ENCODE results near the gene MYBPC2.
"Not testable (repeated sequence)": the region's sequence is repeated elsewhere in the genome, so short reads cannot be mapped to it uniquely, and the experiment has no call there.

Gene MYBPC2

DNA sequence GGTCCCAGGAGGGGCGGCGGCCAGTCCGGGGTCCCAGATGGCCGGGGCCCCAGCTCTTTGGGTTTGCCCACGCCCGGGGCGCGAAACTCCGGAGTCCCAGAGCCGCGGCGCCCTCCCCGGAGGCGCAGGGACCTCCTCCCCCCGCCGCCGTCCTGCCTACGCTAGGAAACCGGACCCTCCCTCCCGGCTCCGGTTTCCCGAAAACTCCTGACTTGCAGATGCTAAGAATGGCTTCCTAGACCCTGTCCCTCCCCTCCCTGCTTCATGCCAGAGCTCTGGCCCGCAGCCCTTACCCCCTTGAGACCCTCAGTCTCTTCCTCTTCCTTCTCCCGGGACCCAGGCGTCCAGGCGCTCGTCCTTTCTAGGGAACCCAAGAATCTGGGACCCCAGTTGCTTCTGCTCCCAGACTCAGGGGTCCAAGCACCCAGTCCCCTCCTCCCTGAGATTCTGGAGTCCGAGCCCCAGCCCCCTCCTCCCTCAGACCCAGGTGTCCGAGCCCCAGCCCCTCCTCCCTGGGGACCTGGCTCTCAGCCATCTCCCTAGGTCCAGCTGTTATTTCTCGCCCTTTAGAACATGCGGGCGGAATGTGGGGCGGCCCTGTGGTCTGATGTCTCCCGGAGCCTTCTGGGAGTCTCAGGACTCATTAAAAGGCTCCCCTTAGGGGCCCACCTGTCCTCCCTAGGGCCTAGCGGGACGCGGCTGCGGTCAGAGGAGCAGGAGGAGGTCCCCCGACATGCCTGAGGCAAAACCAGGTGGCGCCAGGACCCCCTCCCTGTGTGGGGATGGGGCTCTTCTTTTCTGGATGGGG, at the start of gene MYBPC2:
TSS of gene MYBPC2 (plus strand) at position 672 of the 808 bp plus-strand sequence. CDS start at position 734, 62 bp downstream.
- DNase-seq (ENCODE audit: extremely low read depth in 1 of 2, low read depth in 1 of 2), result no peak

DNA sequence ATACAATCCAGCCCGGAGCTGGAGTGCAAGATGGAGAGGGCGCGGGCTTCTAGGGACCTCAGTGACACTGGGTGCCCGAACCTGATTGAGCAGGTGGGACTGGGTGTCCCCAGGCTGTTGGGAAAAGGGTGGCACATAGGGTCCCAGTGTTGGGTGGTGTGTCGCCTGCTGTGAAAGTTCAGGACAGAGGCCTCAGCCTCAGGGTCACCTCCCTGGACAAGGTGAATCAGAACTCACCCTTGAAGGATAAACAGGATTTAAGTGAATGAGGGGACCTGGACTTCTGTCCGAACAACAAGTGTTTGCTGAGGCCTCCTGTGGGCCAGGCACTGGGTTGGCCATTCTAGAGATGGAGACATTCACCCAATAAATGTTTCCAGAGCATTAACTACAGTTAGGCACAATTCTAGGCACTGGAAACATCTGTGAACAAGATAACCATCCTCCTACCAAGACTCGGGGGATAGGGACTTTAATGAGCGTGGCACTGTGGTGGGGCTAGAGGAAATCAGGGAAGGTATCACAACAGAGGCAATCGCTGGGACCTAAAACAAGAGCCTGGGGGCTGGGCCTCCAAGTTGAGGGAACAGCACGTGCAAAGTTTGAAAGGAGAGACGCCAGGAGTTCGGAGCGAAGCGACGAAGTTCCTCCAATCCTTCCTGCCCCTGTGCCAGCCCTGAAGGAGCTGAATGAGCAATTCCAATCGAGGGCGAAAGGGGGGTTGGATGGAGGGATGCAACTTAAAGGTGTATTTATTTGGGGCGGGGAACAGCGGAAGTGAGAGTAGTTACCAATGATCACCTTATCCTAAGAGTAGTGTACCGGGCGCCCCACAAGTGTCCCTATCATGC, 49.5 kb upstream of the MYBPC2 start:
- DNase-seq (ENCODE audit: extremely low read depth in 1 of 2, low read depth in 1 of 2), result no peak

GRCh38 chr19:50383852-50384684, 48.6 kb upstream of the MYBPC2 start, which contains the start of gene POLD1:
Gene POLD1, plus strand, starts transcription at chr19:50384347. Its CDS starts 14,505 bp downstream, at chr19:50398852.
- DNase-seq (ENCODE audit: extremely low read depth in 1 of 2, low read depth in 1 of 2), result peak; percentile 96 to 98

- no peak for DNase-seq (ENCODE audit: extremely low read depth in 1 of 2, low read depth in 1 of 2)
These were observed 47.8 kb upstream of the MYBPC2 start for GRCh38 chr19:50384685-50385535.

GRCh38 chr19:50387176-50387867, 45.4 kb upstream of the MYBPC2 start:
- DNase-seq (ENCODE audit: extremely low read depth in 1 of 2, low read depth in 1 of 2), result no peak

DNA sequence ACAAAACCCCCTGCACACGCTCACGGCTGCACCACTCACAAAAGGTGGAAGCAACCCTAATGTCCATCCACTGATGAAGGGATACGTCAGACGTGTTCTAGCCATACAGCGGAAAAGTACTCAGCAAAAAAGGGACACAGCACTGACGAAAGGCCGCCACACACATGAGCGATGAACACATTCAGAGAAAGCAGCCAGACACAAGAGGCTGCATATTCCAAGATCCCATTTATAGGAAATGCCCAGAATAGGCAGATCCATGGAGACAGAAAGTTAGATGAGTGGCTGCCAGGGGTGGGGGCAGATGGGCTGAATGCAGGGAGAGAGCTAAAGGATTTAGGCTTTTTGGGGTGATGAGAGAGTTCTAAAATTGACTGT, 44.8 kb upstream of the MYBPC2 start:
- DNase-seq (ENCODE audit: extremely low read depth in 1 of 2, low read depth in 1 of 2), result no peak

GRCh38 chr19:50390295-50390694, 42.4 kb upstream of the MYBPC2 start:
- not testable (repeated sequence) for DNase-seq (ENCODE audit: extremely low read depth in 1 of 2, low read depth in 1 of 2)

GRCh38 chr19:50390952-50391351, 41.7 kb upstream of the MYBPC2 start:
- not testable (repeated sequence) for DNase-seq (ENCODE audit: extremely low read depth in 1 of 2, low read depth in 1 of 2)

DNA sequence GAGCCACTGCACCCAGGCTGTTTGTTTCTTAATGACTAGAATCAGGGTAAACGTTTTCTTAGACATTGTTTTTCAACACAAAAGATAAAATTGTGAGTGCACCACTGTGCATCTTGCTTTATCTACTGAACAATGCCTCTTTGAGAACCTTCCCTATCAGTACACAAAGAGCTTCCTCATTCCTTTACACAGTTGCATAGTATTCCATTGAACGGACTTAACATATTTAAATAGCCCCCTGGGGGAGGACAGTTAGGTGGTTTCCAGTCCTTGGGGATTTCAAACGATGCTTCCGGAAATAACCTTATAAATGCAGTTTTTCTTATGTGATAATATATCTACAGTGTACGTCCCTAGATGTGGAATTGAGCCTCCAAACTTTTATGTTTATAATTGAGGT, 39.9 kb upstream of the MYBPC2 start:
- DNase-seq (ENCODE audit: extremely low read depth in 1 of 2, low read depth in 1 of 2), result no peak

DNA sequence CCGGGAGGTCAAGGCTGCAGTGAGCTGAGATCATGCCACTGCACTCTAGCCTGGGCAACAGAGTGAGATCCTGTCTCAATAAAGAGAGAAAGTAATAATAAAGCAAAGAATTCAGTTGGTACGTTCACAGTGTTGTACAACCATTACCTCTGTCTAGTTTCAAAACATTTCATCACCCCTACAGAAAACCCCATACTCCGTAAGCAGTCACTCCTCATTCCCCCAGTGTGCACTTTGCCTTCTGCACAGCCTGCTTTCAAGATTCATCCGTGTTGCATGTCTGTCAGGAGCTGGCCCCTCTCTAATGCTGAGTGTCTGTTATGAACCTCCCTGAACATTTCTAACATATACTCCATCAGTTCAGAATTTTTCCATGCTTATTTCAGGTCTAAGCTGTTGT, 39.1 kb upstream of the MYBPC2 start:
- no peak for DNase-seq (ENCODE audit: extremely low read depth in 1 of 2, low read depth in 1 of 2)

DNA sequence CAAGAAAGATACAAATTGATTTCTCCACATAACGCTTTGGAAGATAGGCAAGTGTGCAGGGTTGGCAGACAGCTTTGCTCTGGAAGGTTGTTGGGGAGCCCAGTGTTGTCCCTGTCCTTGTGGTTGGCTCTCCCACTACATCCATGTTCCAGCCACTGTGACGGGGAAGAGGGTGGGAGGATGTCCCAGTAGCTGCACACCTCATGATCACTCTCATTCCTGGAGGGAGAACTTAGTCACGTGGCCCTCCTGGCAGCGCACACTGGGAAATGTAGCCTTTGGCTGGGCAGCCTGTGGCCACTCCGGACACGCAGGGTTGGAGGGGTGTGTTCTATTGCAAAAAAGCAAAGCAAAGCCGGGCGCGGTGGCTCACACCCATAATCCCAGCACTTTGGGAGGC, 38.7 kb upstream of the MYBPC2 start:
- no peak for DNase-seq (ENCODE audit: extremely low read depth in 1 of 2, low read depth in 1 of 2)

DNA sequence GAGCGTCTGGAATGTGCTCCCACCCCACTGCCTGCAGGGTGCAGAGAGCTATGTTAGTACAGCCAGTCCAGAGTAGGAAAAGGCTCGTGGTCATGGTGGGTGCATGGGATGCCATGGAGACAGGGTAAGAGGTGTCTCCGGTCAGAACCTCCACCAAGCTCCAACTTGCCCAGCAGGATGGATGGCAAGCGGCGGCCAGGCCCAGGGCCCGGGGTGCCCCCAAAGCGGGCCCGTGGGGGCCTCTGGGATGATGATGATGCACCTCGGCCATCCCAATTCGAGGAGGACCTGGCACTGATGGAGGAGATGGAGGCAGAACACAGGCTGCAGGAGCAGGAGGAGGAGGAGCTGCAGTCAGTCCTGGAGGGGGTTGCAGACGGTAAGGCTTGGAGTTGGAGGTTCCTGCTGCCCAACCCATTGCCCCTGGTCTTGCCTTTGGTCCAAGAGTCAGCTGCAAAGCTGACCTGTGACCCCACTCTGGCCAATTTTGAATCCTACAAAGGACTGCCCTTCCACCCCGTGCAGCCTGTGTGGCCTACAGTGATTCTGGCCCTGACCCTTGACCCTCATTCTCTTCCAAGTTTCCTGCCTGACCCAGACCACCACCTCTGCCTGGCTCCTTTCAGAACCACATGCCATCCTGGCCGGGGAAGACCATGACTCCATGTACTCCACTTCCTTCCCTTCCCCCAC, 33.9 kb upstream of the MYBPC2 start:
- no peak for DNase-seq (ENCODE audit: extremely low read depth in 1 of 2, low read depth in 1 of 2)

DNA sequence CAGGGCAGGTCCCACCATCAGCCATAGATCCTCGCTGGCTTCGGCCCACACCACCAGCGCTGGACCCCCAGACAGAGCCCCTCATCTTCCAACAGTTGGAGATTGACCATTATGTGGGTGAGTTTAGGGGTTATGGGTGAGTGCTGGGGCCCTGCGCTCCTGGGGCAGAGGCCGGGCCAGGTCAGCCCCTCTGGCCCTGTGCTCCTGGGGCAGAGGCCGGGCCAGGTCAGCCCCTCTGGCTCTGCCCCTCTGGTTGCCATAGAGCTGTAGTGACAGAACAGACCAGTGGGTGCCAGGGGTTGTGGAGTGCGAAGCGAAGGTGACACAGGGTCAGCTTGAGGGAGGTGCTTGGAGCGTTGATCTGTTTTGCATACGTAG, 33.3 kb upstream of the MYBPC2 start:
- DNase-seq (ENCODE audit: extremely low read depth in 1 of 2, low read depth in 1 of 2), result no peak

DNA sequence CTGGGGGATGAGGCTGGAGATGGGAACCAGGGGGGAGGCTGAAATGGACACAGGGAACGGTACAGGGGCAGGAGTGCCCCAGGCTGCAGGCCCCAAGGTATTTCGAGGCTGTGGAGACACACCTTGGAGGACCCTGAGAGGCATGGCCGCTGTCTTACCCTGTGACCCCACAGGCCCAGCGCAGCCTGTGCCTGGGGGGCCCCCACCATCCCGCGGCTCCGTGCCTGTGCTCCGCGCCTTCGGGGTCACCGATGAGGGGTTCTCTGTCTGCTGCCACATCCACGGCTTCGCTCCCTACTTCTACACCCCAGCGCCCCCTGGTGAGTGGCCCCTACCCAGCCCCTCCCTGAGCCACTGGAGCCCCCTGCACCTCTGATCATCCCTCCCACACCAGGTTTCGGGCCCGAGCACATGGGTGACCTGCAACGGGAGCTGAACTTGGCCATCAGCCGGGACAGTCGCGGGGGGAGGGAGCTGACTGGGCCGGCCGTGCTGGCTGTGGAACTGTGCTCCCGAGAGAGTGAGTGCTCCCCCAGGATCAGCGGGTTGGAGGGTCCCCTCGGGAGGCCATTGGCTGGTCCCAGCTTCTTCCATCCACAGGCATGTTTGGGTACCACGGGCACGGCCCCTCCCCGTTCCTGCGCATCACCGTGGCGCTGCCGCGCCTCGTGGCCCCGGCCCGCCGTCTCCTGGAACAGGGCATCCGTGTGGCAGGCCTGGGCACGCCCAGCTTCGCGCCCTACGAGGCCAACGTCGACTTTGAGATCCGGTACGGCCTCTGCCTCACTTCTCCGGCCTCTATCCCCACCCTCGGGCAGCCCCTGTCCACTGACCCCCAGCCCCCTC, 30.9 kb upstream of the MYBPC2 start:
- DNase-seq (ENCODE audit: extremely low read depth in 1 of 2, low read depth in 1 of 2), result no peak

DNA sequence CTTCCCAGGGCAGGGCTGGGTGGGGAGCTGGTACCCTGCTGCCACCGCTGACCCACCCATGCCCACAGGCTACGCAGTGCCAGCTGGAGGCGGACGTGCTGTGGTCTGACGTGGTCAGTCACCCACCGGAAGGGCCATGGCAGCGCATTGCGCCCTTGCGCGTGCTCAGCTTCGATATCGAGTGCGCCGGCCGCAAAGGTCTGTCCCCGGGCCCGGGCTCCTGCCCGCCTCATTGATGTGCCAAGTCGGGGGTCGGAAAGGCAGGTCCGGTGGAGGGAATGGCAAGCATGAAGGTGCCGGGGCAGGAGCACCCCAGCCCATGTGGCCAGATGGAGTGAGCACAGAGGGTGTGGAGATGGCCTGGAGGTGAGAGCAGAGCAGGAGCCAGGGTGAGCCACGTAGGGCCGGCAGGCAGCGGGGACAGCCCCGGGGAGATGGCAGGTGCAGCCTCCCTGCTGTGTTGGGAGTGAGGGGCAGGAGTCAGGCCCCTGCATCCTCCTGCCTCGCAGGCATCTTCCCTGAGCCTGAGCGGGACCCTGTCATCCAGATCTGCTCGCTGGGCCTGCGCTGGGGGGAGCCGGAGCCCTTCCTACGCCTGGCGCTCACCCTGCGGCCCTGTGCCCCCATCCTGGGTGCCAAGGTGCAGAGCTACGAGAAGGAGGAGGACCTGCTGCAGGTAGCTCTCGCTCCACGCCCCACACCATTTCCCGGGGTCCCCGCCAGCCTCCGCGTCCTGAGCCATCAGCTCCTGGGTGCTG, 30.0 kb upstream of the MYBPC2 start:
- no peak for DNase-seq (ENCODE audit: extremely low read depth in 1 of 2, low read depth in 1 of 2)

DNA sequence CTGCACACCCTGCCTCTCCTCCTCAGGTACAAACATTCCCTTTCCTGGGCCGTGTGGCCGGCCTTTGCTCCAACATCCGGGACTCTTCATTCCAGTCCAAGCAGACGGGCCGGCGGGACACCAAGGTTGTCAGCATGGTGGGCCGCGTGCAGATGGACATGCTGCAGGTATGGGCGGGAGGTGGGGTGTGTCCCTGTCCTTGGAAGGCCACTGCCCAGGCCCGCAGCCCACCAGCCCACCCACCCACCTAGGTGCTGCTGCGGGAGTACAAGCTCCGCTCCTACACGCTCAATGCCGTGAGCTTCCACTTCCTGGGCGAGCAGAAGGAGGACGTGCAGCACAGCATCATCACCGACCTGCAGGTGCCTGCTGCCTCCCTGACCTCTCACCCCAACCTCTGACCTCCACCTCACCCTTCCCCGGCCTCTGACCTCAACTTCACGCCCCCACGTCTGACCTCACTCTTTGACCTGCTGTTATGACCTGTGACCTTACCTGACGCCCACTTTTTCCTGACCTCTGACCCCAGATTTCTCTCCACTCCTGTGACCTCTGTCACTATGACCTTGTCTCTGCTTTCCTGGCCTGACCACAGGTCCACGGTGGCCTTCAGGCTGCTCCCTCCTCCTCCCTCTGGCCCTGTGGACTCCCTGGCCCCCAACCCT, 26.4 kb upstream of the MYBPC2 start:
- no peak for DNase-seq (ENCODE audit: extremely low read depth in 1 of 2, low read depth in 1 of 2)

DNA sequence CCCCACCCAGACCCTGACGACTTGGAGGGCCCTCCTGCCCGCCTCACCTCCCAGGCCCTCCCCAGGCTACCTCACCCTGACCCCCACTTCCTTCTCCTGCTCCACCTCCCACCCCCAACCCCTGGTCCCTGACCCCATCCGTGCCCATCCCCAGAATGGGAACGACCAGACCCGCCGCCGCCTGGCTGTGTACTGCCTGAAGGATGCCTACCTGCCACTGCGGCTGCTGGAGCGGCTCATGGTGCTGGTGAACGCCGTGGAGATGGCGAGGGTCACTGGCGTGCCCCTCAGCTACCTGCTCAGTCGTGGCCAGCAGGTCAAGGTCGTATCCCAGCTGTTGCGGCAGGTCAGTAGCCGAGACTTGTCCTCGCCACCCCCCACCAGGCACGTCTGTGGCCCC, 25.9 kb upstream of the MYBPC2 start:
- no peak for DNase-seq (ENCODE audit: extremely low read depth in 1 of 2, low read depth in 1 of 2)
